HG03342 (cell line): Measurements from ENCODE around the gene TMTC1.

Experiments used
- ATAC-seq: cut with Tn5 transposase; IDR thresholded peaks from one replicate; pipeline ENCODE4 v1.9.1; 2021; ENCODE audit warnings: mild to moderate bottlenecking, moderate library complexity; ENCODE audit not compliant: unreplicated experiment

The TMTC1 gene

GRCh38 chr12:29713729-29714128, 70.0 kb downstream of the TMTC1 start:
- ATAC-seq = no peak

- no peak for ATAC-seq
These were observed 72.4 kb downstream of the TMTC1 start for GRCh38 chr12:29711381-29711780.

DNA sequence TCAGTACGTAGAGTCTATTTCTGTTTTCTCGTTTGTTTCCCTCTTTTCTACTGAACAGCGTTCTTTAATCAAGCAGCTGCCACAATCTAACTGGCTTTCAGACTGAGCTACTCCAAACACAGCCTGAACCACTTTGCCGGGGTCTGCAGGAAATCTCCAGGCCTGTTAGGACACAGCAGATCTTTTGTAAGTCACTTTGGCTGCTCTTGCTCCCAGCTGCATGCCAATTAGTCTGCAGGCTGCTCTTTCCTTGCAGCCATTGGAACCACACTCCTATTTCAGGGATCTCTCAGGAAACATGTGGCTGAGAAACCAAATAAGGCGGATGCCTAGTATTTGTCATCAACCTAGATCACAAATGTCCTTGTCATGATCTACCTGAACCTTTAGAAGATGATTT, 73.6 kb downstream of the TMTC1 start:
- ATAC-seq = no peak

DNA sequence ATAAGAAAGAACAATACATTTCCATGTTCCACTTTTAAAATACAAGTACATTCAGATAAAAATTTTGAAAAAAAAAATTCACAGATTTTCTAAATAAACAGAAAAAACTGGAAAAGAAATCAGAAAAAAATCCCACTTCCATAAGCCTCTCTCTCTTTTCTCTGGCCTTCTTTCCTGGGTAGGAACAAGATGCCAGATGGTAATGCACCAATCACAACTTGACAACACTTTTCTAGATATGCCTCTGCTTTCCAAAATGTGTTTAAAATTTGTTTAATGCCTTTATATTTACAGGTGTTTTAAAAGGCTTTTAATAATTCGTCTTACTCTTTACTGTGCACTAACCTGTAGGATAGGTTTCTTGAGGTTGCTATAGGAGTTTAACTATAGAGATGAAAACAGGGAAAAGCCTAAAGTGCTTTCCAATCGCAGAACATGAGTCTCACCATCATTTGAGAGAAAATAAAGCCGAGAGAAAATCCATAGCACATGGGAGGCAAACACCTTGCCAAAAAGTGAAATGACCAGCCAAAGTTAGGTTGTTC, 74.2 kb downstream of the TMTC1 start:
- ATAC-seq = no peak

DNA sequence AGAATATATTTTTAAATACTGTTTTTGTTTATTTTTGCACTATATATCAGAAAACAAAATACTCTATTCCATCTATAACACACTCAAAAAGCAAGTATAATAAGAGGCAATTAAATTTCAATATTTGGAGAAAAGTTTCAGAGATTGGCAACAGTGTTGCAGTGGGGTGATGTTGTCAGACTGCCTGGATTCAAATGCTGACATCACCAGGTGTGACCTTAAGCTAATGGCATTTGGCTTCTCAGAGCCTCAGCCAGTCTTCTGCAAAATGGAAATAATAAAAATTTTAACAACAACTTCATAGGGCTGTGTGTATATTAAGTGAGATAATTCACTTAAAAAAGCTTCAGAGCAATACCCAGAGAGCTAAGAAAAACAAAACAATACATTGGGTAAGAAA, 74.7 kb downstream of the TMTC1 start:
- ATAC-seq = no peak

- ATAC-seq = no peak
These were observed 75.9 kb downstream of the TMTC1 start for GRCh38 chr12:29707846-29708245.

- no peak for ATAC-seq
These were observed 77.4 kb downstream of the TMTC1 start for GRCh38 chr12:29706311-29706710.

DNA sequence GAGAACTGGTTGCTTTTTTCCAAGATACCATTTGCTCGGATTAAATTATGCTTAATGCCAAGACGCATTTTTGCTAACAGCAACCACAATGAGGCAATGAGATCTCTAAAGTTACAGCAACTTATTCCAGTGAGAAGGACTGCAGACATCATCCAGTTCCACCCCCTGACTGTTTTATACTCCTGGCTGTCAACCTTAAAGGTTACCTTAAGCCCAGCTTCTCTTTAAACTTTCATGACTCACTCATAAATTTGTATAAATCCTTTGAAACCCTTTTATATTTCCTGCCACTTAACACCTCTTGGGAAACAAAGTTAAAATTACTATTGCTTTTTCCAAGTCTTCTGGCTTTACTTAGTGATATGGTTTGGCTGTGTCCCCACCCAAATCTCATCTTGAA, 80.2 kb downstream of the TMTC1 start:
- ATAC-seq = no peak

- ATAC-seq = no peak
These were observed 80.8 kb downstream of the TMTC1 start for GRCh38 chr12:29702972-29703371.

GRCh38 chr12:29702222-29702621, 81.5 kb downstream of the TMTC1 start:
- ATAC-seq = no peak

DNA sequence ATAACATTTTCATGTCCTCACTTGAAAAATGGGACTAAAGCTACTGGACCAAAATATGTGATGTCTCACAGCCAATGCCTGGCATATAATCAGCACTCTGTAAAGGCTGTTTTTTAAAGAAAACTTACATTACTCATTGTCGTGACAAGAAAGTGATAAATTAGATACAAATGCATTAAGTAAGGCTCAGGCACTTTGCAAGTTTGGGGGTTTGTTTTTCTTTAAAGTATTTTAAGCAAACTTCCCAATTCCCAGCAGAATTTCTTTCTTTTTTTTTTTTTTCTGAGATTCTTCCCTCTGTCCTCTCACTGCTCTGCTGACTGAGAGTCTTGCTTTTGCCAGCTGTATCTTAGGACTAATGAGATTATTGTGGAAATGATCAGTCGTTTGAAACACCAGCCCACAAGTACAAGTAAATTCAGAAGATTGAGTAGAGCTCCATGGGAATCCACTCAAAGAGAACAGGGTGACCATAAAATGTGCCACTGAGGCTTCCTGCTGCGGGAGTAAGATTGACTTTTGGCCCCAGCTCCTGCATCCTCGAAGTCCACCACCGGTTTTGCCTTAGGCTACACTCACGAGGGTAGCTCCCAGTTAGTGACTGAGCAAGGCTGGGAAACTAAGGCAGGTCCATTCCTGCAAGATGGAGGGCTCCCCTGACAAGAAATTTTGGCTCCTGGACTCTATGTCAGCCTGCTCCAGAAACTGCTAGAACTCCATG, 82.8 kb downstream of the TMTC1 start:
- ATAC-seq = no peak

- ATAC-seq = no peak
These were observed 85.0 kb downstream of the TMTC1 start for GRCh38 chr12:29698756-29699155.

DNA sequence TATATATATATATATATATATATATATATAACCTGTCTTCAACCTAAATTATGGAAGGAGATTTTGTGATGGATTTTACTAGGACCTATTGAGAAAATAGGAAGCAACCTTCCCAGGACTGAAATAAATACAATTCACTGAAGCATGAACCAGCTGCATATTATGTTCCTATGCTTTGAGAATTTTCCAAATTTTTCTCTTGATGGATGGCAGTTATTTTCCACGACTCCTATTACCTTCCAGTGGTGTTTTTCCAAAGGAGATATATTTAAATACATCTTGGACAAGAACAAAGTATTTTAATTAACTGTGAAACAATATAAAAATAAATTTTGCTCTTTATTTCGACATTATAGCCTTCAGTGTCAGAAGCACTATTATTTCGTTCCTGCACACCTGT, 87.9 kb downstream of the TMTC1 start:
- ATAC-seq = no peak

- ATAC-seq = no peak
These were observed 88.7 kb downstream of the TMTC1 start for GRCh38 chr12:29695026-29695425.

- ATAC-seq = no peak
These were observed 89.7 kb downstream of the TMTC1 start for GRCh38 chr12:29694002-29694401.

GRCh38 chr12:29692237-29692636, 91.5 kb downstream of the TMTC1 start:
- ATAC-seq = no peak

DNA sequence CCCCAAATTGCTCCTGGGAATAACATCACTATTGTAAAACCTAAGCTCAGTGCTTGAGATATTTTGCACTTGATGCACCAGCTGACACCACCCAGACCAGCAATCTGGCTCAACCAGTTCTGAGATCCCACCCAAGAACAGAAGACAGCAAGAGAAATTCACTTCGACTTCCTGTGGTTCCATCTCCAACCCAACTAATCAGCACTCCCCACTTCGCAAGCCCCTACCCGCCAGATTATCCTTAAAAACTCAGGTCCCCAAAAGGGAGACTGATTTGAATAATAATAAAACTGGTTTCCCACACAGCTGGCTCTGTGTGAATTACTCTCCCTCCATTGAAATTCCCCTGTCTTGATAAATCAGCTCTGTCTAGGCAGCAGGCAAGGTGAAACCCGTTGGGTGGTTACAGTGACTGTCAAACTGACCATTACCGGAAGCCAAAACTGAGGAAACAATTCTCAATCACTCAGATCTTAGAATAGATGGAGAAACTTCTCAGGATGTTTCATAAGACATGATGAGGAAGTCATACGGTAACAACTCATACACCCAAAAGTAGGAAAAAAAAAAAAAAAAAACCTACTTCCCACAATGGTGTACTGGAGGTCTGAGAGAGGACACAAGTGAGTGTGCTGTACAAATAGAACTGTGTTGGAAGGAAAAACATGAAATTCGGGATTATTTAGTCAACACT, 92.4 kb downstream of the TMTC1 start:
- no peak for ATAC-seq

DNA sequence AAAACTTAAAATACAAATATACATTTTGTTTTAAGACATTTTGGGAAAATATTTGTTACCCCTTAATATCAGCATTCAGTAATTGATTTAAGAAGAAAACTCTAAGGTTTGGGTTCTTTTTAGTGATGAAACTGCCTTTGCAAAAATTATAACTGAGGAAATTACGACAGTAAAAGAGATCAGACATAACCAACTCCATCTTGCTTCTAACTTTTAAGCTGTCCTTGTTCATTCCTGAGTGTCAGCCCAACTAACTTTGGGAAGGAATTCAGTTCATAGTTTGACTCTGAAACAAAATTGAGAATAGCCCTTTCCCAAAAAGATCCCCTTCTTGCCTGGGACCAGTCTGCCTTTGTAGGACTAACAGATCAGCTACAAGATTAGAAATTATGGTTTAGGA, 93.0 kb downstream of the TMTC1 start:
- no peak for ATAC-seq

- no peak for ATAC-seq
These were observed 94.8 kb downstream of the TMTC1 start for GRCh38 chr12:29688914-29689313.

GRCh38 chr12:29682088-29682487, 101.7 kb downstream of the TMTC1 start:
- no peak for ATAC-seq

GRCh38 chr12:29681370-29681769, 102.4 kb downstream of the TMTC1 start:
- no peak for ATAC-seq

DNA sequence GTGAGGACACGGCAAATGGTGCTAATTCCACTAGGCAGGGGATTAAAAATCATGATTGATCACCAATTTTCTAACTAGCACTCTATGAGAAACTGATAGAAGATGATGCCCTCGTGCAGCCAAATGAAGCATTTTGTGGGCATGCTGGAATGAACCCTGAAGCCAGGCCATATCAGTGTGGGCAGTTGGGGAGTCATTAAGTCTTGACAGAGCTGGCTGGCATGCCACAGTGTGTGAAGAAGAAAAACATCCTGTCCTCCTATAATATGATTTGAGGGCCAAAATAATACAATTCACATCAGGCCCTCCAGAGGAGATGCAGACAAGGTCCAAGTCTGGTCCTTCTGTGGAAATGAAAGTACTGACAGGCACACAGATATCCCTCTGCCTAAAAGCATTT, 107.1 kb downstream of the TMTC1 start:
- ATAC-seq = no peak
